Stimulated activated memory B cell treated with anti-CD40 and anti-IgM and Interleukin-4, amounts not matched to agents 10 μg/mL and 1 μg/mL and 100 μg/mL, for 72 hours (primary cell): ENCODE data around the gene GNG13.

ENCODE experiments used
- ATAC-seq: fragments of 150-1000 bp; cut with Tn5 transposase; 2 replicates; pipeline ENCODE4 v1.10.0; 2021
- H3K27ac Mint-ChIP-seq: one replicate; pipeline ENCODE4 v1.8.0; 2022; ENCODE audit warnings: mild to moderate bottlenecking, mixed read lengths
- H3K27me3 Mint-ChIP-seq: one replicate; pipeline ENCODE4 v1.8.0; 2022; ENCODE audit warnings: mixed read lengths
- H3K36me3 Mint-ChIP-seq: one replicate; pipeline ENCODE4 v1.8.0; 2022; ENCODE audit warnings: mixed read lengths
- H3K4me1 Mint-ChIP-seq: one replicate; pipeline ENCODE4 v1.8.0; 2022; ENCODE audit warnings: mixed read lengths
- H3K4me3 Mint-ChIP-seq: one replicate; pipeline ENCODE4 v1.8.0; 2022; ENCODE audit warnings: mild to moderate bottlenecking, moderate library complexity, mixed read lengths
- H3K9me3 Mint-ChIP-seq: one replicate; pipeline ENCODE4 v1.8.0; 2022; ENCODE audit warnings: mixed read lengths

GNG13 gene

DNA sequence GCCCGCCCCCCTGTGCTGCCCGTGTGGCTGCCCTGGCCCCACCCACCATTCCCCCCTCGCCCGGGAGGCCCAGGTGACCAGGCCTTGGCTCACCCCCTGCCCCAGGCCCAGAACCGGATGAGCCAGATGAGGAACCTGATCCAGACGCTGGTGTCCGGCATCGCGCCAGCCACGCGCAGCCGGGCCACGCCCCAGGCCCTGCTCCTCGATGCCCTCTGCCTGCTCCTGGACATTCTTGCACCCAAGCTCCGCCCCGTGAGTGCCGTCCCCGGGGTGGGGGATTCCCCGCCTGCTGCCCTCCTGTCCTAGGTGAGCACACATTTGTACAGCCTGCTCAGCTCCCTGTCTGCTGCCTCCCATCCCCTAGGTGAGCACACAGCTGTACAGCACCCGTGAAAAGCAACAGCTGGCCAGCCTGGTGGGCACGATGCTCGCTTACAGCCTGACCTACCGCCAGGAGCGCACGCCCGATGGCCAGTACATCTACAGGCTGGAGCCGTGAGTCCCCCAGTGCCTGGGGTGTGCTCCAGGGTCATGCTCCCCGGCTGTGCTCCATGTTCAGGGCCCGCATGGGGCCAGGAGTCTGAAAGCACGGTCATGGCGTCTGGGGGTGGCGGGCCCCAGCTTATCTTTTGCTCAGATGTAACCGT lies 4.8 kb downstream of the GNG13 start:
- peaks cover 50% of the 10 kb centered on the region for H3K36me3 Mint-ChIP-seq
- peaks cover 36% of the 10 kb centered on the region for H3K27me3 Mint-ChIP-seq
- no peak overlapping the region for H3K4me3 Mint-ChIP-seq
- H3K27ac Mint-ChIP-seq = peak overlapping the region; percentile 48
- no peak for ATAC-seq
- peaks cover 30% of the 10 kb centered on the region for H3K4me1 Mint-ChIP-seq
- H3K9me3 Mint-ChIP-seq = no peaks in the 10 kb centered on the region

DNA sequence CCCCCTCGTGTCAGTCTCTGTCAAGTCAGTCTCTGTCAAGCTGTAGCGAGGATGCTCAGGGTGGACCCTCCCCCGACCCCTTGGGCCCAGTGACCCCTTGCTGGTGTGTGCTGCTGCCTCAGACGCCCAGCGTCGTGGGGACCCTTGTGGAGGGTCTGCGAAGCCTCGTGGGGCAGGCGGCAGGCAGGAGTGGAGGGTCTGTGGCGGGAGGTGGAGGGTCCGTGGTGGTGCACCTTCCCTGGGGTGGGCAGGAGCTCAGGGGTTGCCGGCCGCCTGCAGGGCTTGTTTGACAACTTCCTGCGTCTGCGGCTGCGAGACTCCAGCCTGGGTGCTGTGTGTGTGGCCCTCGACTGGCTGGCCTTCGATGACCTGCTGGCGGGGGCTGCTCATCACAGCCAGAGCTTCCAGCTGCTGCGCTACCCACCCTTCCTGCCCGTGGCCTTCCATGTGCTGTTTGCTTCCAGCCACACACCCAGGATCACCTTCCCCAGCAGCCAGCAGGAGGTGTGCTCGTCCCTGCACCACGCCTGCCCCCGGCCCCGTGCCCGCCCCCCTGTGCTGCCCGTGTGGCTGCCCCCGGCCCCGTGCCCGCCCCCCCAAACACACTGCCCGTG lies 5.6 kb downstream of the GNG13 start:
- ATAC-seq = no peak
- peaks cover 37% of the 10 kb centered on the region for H3K4me1 Mint-ChIP-seq
- H3K9me3 Mint-ChIP-seq = no peaks in the 10 kb centered on the region
- no peak overlapping the region for H3K4me3 Mint-ChIP-seq
- no peak overlapping the region for H3K27ac Mint-ChIP-seq
- H3K36me3 Mint-ChIP-seq = peaks cover 52% of the 10 kb centered on the region
- peaks cover 35% of the 10 kb centered on the region for H3K27me3 Mint-ChIP-seq

DNA sequence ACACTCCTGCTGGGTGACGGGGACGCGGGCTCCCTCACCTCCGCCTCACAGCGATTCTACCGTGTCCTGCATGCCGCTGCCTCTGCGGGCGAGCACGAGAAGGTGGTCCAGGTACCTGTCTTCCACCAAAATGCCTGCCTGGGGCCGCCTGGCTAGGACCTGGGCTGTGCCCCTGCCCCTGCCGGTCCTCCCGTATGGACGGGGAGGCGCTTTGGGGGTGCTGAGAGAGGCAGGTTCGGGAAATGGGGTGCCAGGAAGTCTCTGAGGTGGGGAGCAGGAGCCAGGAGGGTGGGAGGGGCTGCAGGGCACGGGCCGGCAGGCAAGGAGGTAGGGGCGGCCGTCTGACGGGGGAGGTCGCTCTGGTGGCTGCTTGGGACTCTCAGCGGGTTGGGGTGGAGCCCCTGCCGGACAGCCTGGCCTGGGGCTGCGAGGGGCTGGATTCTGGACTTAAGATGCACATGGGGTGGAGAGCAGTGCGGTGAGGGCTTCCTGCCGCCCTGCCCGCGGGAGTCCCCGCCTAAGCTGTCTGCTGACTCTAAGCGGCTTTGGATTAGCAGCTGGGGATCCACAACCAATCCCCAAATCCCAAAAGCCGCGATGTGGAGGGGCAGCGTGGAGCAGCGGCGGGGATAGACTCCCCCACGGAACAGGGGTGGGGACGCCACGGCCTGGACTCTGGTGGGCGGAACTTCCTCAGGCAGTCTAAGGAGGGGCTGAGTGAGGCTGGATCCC lies 6.3 kb downstream of the GNG13 start:
- no peak for ATAC-seq
- Mint-ChIP-seq H3K27ac (no peak overlapping the region), H3K27me3 (peaks cover 35% of the 10 kb centered on the region), H3K4me3 (no peak overlapping the region), H3K36me3 (peaks cover 52% of the 10 kb centered on the region), H3K9me3 (no peaks in the 10 kb centered on the region), H3K4me1 (peaks cover 42% of the 10 kb centered on the region)

DNA sequence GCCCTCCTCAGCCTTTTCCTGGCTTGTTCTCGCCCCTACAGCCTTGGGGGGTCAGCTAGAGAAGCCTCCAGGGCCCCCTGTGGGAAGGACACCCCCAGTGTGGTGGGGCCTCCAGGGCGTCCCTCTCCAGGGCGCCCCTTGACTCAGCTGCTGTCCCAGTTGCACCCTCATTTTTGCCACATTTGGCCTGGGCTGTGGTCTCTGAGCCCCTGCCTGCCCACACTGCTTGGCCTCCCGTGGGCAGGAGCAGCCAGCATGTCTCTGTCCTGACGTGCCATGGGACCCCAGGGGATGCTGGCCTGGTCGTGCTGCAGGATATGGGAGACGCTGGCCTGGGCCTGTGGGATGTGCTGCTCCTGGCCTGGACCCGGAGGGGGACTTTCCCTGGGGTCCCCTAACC lies 7.1 kb downstream of the GNG13 start:
- no peaks in the 10 kb centered on the region for H3K9me3 Mint-ChIP-seq
- peaks cover 34% of the 10 kb centered on the region for H3K4me1 Mint-ChIP-seq
- ATAC-seq = no peak
- H3K27me3 Mint-ChIP-seq = peaks cover 28% of the 10 kb centered on the region
- H3K4me3 Mint-ChIP-seq = no peak overlapping the region
- H3K27ac Mint-ChIP-seq = no peak overlapping the region
- peaks cover 49% of the 10 kb centered on the region for H3K36me3 Mint-ChIP-seq

DNA sequence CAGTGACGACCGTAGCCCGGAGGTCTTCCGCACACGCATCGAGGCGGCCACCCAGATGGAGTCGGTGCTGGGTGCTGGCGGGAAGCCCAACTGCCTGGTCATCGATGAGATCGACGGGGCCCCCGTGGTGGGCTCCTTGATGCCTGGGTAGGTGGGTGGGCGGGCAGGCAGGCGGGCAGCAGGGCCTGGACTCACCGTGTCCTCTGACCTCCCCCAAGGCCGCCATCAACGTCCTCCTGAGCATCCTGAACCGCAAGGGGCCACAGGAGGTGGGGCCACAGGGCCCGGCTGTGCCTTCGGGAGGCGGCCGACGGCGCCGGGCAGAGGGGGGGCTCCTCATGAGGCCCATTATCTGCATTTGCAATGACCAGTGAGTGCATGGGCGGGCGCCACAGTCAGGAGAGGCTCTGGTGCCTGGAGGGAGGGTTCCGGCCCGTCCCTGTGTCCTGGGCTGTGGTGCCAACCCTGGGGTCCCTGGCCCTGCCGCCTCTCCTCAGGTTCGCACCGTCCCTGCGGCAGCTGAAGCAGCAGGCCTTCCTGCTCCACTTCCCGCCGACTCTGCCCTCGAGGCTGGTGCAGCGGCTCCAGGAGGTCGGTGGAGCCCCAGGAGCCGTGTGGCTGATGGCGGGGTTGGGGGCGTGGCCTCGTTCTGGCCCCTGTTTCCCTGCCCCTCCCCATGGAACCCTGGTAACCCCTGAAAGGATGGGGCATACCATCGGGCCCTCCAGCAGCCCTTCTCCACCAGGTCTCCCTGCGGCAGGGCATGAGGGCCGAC lies 8.1 kb downstream of the GNG13 start:
- no peak for ATAC-seq
- Mint-ChIP-seq H3K27me3 (peaks cover 18% of the 10 kb centered on the region), H3K4me3 (no peak overlapping the region), H3K9me3 (no peaks in the 10 kb centered on the region), H3K4me1 (peaks cover 32% of the 10 kb centered on the region), H3K27ac (no peak overlapping the region), H3K36me3 (peaks cover 39% of the 10 kb centered on the region)

DNA sequence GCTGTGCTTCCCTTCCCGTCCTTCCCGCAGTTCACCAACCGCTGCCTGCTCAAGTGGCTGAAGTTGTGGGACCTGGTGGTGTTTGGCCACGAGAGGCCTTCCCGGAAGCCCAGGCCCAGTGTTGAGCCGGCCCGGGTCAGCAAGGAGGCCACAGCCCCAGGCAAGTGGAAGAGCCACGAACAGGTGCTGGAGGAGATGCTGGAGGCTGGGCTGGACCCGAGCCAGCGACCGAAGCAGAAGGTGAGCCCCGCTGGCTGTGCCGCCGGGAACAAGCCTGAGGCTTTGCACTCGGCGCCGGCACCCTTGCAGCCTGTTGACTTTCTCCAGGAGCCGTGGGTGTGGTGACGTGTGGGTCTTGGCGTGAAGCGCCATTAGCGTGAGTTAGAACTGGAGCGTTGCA lies 9.4 kb downstream of the GNG13 start:
- H3K27me3 Mint-ChIP-seq = peaks cover 5% of the 10 kb centered on the region
- no peaks in the 10 kb centered on the region for H3K9me3 Mint-ChIP-seq
- no peak overlapping the region for H3K27ac Mint-ChIP-seq
- H3K4me1 Mint-ChIP-seq = peaks cover 45% of the 10 kb centered on the region
- H3K36me3 Mint-ChIP-seq = peaks cover 27% of the 10 kb centered on the region
- no peak for ATAC-seq
- H3K4me3 Mint-ChIP-seq = no peak overlapping the region

DNA sequence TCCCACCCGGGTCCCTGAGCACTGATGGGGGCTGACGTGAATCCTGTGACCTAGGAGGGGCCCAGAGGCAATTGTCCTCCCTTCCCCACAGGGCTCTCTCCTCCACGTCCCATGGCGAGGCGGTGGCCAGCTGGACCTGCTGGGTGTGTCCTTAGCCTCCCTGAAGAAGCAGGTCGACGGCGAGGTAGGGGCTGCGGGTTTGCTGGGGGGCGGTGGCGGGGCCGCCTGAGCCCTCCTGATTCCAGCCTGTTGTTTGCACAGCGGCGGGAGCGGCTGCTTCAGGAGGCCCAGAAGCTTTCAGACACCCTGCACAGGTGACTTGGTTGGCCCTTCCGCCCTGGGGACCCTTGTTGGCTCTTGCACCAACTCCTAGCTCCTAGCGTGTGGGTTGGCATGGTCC lies 10.4 kb downstream of the GNG13 start:
- Mint-ChIP-seq H3K27me3 (no peaks in the 10 kb centered on the region), H3K4me3 (peak overlapping the region; percentile 73), H3K36me3 (peaks cover 23% of the 10 kb centered on the region), H3K4me1 (peaks cover 38% of the 10 kb centered on the region), H3K27ac (no peak overlapping the region), H3K9me3 (no peaks in the 10 kb centered on the region)
- no peak for ATAC-seq

DNA sequence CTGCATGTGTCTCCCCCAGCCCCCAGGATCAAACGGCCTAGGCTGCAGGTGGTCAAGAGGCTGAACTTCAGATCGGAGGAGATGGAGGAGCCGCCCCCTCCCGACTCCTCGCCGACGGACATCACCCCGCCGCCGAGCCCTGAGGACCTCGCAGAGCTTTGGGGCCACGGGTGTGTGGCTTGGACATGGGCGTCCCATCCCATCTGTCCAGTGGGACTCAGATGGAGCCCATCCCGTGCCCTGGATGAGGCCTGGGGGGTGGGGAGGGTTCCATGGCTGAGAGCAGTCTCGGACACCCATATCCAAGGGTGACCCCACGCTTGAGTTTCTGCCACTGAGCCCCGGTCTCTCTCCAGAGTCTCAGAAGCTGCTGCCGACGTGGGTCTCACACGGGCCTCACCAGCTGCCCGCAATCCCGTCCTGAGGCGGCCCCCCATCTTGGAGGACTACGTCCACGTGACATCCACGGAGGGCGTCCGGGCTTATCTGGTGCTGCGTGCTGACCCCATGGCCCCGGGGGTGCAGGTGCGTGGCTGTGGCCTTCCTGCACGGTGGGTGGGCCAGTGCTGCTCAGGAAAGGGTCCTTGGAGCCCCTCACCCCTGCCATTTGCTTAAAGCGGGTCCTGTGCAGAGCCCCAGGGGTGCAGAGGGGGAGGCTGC lies 11.2 kb downstream of the GNG13 start:
- Mint-ChIP-seq H3K9me3 (no peaks in the 10 kb centered on the region), H3K4me1 (peaks cover 38% of the 10 kb centered on the region), H3K36me3 (peaks cover 28% of the 10 kb centered on the region), H3K27me3 (no peaks in the 10 kb centered on the region), H3K4me3 (peak overlapping the region; percentile 41), H3K27ac (peak overlapping the region; percentile 40)
- no peak for ATAC-seq

DNA sequence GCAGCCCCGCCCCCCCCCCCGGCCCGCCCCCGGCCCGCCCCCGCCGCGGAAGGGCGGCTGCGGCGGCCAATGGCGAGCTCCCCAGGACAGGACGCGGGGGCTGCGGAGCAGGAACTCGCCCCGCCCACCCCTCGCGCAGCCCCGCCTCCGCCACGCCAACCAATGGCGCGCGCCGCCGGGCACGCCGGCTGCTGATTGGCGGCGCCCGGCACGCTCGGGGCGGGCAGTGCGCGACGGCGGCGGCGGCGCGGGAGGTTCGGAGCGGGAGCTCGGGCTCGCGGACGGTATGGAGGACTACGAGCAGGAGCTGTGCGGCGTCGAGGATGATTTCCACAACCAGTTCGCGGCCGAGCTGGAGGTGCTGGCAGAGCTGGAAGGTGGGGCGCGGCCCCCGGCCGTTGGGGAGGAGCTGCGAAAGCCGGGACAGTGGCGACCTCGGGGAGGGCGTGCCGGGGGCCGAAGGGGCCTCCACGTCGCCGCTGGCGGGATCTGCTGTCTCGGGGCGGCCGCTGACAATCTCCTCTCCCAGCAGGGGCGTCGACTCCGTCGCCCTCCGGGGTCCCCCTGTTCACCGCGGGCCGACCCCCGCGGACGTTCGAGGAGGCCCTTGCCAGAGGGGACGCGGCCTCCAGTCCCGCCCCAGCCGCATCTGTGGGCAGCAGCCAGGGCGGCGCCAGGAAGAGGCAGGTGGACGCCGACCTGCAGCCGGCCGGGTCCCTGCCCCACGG lies 12.0 kb downstream of the GNG13 start, which contains the start of gene CHTF18:
Gene CHTF18 (plus strand): TSS at position 222 of the 728 bp plus-strand sequence. CDS start 65 bp downstream, at position 287.
- Mint-ChIP-seq H3K27ac (peak within 1 kb of the TSS; percentile 80), H3K36me3 (peaks cover 22% of the 10 kb centered on the region), H3K9me3 (no peaks in the 10 kb centered on the region), H3K4me1 (peaks cover 38% of the 10 kb centered on the region), H3K4me3 (peak within 1 kb of the TSS; percentile 86), H3K27me3 (peaks cover 2% of the 10 kb centered on the region)
- peak; percentile 91 for ATAC-seq

DNA sequence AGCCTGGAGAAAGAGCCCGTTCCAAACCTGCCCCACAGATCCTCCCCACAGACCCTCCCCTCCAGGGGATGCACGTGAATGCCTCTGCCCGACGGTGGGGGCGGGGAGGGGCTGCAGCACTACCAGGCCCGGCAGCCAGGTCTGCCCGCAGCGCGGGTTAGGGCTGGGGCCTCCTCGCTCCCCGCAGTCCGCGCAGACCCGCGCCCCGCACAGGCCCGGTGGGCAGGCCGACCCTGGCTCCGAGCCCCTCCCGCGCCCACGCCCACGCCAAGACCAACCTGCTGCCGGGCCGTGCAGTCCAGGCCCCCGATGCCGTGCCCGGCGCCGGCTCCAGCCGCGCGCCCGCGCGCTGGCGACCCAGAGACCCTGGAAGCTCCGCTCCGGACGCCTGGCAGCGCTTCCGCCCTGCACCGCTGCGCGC lies 12.5 kb downstream of the GNG13 start, which contains the start of gene RPUSD1:
Gene RPUSD1 (minus strand): TSS at position 404 of the 421 bp plus-strand sequence. CDS start 644 bp downstream, outside the sequence.
- Mint-ChIP-seq H3K27me3 (peaks cover 8% of the 10 kb centered on the region), H3K4me1 (peaks cover 43% of the 10 kb centered on the region), H3K4me3 (peak within 1 kb of the TSS; percentile 86), H3K27ac (peak within 1 kb of the TSS; percentile 80), H3K9me3 (no peaks in the 10 kb centered on the region), H3K36me3 (peaks cover 19% of the 10 kb centered on the region)
- peak; percentile 35 for ATAC-seq

DNA sequence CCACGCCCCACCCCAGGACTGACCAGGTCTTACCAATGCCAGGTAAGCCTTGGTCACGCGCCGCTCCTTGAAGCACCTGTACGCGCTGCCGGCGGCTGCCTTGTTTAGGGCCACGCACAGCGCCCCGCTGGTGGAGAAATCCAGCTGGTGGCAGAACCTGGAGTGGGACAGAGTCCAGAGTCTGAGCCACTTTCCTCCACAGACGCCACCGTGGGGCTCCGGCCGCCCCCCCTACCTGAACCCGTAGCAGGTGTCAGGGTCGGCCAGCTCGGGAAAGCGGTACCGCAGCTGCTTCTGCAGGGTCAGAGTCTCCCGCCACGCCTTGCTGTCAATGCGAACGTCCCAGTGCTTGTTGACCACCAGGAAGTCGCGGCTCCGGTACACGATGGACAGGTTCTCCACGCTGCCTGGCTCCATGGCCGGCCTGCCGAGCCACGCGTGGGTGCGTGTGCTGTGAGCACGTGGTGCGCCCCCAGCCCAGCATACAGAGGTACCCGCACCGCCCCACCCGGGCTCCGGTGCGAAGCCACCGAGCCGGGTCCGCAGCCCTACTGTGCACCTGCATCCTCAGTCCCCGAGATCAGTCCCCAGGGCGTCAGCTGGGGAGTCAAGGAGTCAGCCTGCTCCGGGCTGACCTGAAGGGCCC lies 13.1 kb downstream of the GNG13 start:
- Mint-ChIP-seq H3K36me3 (peaks cover 19% of the 10 kb centered on the region), H3K27me3 (peaks cover 12% of the 10 kb centered on the region), H3K4me1 (peaks cover 44% of the 10 kb centered on the region), H3K4me3 (peak overlapping the region; percentile 83), H3K9me3 (no peaks in the 10 kb centered on the region), H3K27ac (peak overlapping the region; percentile 80)
- no peak for ATAC-seq

DNA sequence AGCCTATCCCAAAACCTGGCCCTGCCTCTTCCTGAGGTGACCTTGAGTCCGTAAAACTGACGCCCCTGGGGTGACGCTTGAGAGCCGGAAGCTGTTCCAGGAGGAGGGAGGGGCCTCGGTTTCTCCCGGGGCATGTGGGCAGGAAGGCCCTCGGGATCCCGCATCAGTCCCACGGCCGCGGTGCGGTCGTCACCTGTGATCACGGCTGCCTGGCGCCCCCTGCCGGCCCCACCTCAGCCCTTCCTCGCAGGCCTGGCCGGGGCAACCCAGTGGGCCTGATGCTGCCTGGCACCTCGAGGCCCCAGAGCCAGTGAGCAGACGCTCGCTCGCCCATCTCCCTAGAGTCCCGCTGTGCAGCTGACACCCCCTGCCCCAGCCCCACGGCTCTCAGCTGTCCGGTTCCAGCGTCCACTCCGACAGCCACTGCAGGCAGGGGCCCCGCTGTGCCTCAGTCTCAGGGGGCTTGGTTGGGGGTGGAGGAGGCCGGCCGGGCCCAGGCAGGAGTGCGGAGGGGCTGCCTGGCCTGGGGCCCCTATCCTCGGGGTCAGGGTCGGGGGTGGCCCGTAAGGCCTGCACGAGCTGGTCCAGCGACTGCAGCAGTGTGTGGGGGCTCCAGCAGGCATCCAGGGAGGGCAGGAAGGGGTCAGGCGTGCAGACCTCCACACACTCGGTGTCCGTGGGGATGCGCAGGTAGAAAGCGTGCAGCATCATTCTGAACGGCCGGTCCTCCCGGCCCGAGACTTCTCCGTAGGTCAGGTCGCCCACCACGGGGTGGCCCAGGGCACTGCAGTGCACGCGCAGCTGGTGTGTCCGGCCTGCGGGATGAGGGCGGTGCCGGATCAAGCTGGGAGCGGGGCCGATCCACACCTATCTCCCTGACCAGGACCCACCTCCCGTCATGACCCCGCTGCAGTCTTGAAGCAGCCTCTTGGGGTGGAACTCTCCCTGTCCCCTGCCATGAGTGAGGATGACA lies 14.7 kb downstream of the GNG13 start:
- Mint-ChIP-seq H3K27me3 (peaks cover 27% of the 10 kb centered on the region), H3K4me1 (peaks cover 36% of the 10 kb centered on the region), H3K36me3 (peaks cover 9% of the 10 kb centered on the region), H3K4me3 (peak overlapping the region; percentile 83), H3K9me3 (no peaks in the 10 kb centered on the region), H3K27ac (no peak overlapping the region)
- ATAC-seq = no peak

DNA sequence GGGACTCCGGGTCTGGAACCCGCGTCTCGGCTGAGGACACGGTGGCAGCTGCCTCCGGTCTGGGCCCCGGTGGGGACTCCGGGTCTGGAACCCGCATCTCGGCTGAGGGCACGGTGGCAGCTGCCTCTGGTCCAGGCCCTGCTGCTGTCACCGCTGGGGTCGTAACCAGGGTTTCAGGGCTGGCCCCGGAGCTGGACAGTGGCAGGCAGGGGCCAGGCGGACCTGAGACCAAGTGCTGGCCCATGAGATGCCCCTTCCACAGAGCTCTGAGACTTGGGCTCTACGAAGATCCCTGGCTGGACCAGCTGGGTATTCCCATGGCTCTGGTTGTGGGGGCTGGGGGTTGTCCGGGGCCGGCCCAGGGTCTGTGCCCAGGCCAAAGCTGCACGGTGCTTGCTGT lies 16.1 kb downstream of the GNG13 start:
- no peak for ATAC-seq
- Mint-ChIP-seq H3K27ac (no peak overlapping the region), H3K4me3 (no peak overlapping the region), H3K27me3 (peaks cover 37% of the 10 kb centered on the region), H3K4me1 (peaks cover 23% of the 10 kb centered on the region), H3K9me3 (no peaks in the 10 kb centered on the region), H3K36me3 (peaks cover 6% of the 10 kb centered on the region)
